ENCODE measurements around the gene CNOT1.
"Not testable (repeated sequence)": the region's sequence is repeated elsewhere in the genome, so short reads cannot be mapped to it uniquely, and the experiment has no call there.

CNOT1 gene

DNA sequence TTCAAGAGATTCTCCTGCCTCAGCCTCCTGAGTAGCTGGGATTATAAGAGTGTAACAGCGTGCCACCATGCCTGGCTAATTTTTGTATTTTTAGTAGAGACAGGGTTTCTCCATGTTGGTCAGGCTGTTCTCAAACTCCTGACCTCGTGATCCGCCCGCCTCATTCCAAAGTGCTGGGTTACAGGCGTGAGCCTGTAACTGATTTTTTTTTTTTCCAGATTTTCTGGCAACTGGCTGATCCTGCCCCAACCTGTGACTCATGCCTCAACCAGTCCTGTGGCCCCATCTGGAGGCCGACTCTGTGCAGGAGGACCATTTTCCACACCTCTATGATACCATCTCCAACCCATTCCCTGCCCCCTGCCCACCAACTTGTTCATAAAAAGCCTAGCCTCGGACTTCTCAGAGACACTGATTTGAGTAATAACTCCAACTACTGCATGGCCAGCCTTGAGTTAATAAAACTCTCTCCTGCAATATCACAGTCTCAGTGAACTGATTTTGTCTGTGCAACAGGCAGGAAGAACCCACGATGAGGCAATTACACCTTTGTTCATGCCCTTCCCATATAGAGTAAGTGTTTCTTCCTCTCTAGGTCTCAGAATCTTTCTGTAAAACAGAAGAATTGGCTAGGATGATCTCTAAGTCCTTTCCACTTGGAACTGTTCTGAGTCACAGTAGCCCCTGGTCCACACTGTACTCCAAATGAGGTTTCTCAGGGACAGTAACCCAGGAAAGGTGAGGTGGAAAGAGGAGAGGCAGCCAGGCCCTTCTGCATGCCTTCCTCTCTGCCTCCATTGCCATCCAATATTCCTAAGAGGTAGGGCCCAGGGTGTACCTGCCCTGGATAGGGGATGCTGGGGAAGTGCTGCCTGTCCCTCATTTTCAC, 8.8 kb upstream of the CNOT1 start:
- peak; percentile 91 for DNase-seq (ENCODE audit: low spot score)

DNA sequence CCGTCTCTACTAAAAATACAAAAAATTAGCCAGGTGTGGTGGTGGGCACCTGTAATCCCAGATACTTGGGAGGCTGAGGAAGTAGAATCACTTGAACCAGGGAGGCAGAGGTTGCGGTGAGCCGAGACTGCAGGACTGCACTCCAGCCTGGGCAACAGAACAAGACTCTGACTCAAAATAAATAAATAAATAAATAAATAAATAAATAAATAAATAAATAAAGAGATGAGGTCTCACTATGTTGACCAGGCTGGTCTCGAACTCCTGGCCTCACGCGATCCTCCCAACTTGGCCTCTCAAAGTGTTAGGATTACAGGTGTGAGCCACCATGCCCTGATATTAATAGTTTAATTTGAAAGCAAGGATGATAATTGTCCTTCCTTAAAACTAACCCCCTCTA, 7.4 kb upstream of the CNOT1 start:
- DNase-seq (ENCODE audit: low spot score): not testable (repeated sequence)

DNA sequence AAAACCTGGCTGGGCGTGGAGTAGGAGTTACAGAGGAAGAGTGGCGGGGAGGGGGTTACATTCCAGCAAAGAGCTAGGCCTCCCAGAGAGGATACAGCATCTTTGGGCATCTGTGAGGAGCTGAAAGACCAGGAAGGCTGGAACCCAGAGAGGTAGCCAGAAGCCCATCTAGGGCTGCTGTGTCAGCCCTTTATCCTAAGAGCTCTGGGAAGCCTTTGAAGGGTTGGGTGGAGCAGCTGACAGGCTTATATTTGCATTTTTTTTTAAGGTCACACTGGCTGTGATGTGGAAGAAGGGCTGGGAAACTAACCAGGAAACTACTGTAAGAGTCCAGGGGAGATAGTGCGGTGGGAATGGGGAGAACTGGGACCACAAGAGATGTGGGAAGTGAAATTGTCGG, 6.8 kb upstream of the CNOT1 start:
- DNase-seq (ENCODE audit: low spot score): no peak

DNA sequence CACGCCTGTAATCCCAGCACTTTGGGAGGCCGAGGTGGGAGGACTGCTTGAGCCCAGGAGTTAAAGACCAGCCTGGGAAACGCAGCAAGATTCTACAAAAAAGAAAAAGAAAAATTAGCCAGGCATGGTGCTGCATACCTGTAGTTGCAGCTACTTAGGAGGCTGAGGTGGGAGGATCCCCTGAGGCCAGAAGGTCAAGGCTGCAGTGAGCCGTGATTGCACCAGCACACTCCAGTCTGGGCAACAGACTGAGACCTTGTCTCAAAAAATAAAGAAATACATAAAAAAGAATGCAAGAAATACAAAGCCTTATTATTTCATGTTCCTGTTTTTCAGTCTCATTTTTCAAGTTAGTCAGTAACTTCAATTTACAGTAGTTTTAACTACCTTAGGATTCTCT, 5.9 kb upstream of the CNOT1 start:
- no peak for DNase-seq (ENCODE audit: low spot score)

DNA sequence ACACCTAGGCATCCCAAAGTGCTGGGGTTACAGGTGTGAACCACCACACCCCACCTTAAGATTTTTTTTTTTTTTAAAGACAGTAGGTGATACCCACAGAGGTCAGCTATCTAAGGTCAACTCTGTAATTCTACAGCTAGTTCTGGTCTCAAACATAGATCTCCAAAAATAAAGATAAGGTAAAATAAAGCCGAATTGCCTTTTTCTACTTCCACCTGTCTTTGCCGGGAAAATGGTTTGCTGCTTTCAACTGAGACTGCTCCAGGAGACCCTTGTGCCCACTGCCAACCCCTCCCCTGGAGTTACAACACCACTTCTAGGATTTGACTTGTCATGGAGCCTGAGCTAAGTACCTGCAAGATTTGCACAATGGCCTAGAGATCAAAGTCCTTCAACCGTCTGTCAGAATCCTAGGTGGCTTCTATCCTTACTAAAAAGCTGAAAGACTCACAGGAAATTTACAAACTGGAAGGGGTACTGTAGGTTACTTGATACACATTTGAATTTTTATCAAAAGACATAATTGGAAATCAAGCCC, 4.7 kb upstream of the CNOT1 start:
- DNase-seq (ENCODE audit: low spot score): no peak

DNA sequence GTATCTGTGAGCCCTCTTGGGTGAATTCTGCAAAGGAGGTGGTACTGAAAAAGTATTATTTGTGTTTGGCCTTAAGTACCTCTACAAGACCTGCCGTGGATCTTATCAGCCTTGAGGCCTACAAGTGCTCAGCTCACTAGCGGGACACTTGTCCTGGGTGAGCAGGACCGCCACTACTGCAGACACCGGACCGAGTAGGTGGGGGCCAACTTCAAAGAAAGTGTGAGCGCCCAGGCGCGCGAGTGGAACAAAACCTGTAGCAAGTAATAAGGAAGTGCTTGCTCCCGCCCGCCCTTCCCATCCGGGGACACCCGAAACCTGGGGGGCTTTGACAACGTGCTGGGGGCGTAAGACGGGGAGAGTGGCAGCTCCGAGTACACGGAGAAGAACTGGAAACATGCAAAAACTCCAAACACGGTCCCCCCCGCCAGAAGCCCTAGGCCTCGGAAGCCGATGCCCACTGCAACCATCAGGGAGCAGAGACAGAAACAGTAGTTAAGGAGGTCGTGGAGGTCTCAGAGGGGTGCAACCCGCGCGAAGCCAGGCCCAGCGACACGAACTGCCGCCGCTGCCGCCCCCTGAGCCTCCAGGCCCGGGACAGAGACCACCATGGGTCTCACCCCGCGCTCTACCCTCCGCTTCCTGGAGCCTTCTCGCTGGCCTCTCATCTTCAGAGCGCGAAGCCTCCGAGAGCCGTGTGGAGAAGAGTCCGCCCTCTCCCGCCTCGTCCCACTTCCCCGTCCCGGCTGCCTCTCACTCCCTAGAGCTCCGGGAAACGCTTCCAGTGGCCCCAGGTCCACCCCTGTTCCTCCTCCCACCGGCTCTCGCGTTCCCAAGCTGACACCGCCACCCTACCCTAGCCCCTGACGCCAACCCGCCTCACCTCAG, 537 bp downstream of the CNOT1 start:
- peak; percentile 44 for DNase-seq (ENCODE audit: low spot score)

DNA sequence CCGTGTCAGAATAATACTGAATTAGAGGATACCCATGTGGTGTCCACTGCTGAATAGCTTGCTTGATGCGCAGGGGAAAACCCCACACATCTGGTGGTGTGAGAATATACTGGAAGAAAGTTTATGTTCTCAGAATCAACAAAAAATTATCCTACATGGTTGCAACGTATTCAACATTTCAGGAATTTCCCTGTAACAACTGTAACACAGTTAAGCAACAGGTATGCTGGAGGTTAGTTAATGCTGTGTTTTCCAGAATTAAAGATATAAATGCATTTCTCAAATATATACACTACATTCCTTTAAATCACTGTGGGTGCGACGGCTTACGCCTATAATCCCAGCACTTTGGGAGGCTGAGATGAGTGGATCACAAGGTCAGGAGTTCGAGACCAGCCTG, 5.4 kb downstream of the CNOT1 start:
- DNase-seq (ENCODE audit: low spot score): no peak

DNA sequence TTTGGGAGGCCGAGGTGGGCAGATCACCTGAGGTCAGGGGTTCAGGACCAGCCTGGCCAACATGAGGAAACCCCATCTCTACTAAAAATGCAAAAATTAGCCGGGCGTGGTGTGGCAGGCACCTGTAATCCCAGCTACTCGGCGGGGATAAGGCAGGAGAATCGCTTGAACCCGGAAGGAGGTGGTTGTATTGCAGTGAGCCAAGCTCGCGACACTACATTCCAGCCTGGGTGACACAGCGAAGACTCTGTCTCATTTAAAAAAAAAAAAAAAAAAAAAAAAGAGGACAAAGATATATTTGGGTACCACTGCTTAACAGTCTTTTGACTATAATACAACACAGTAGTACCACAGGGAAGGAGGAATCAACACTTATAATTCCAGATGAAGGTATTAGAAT, 9.2 kb downstream of the CNOT1 start:
- no peak for DNase-seq (ENCODE audit: low spot score)

DNA sequence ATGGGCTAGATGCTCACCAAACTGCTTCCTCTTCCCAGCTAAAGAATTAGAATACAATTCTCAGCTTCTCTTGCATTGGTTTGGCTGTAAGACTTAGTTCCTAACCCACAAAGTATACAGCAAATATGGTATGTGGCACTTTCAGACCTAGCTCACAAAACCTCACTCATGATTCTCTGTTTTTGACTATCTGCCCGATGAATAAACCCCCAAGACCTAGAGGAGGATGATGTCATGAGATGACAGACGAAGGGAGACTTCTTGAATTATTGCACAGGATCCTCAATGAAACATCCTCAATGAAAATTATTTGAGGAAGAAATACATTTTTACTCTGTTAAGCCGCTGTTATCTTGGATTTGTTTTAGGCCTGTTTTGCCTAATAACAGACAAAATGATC, 14.3 kb downstream of the CNOT1 start:
- no peak for DNase-seq (ENCODE audit: low spot score)

DNA sequence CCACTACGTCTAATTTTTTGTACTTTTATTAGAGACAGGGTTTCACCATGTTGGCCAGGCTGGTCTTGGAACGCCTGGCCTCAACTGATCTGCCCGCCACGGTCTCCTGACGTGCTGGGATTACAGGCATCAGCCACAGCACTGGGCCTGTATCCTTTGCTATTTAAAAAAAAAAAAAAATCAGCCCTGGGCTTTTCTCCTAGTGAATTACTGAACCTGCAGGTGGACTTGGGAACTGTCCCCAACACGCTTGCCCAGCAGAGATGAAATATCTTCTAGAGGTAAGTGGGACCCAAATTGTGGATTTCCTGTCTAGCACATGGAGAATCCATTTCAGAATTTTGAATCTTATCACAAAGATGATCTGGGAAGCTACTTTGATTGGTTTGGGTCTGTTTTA, 14.8 kb downstream of the CNOT1 start:
- no peak for DNase-seq (ENCODE audit: low spot score)

DNA sequence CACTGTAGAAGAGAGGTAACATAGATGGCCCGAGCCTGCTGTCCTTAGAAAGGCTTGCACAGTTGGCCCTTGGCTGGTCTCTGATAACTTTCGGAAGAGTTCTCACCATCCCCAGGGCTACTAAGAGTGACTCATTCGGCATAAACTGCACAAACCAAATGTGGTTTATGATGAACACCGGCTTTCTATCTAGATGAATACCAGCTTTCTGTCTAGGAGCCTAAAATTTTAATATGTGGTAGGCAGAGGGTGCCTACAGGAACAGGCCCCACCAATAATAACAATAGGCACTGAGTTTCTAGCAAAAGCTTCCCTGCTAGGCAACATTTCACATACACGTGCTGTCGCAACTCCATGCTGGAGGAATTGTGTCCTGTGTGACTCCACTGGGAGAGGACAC, 15.4 kb downstream of the CNOT1 start:
- no peak for DNase-seq (ENCODE audit: low spot score)

DNA sequence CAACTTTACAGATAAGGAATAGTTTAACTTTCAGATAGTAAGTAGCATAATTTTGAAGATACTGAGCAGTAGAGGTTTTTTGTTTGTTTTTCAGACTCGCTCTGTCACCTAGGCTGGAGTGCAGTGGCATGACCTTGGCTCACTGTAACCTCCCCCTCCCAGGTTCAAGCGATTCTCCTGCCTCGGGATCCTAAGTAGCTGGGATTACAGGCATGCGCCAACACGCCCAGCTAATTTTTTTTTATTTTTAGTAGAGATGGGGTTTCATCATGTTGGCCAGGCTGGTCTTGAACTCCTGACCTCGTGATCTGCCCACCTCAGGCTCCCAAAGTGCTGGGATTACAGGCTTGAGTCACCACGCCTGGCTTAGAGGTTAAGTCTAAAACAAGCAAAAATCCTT, 16.7 kb downstream of the CNOT1 start:
- not testable (repeated sequence) for DNase-seq (ENCODE audit: low spot score)

DNA sequence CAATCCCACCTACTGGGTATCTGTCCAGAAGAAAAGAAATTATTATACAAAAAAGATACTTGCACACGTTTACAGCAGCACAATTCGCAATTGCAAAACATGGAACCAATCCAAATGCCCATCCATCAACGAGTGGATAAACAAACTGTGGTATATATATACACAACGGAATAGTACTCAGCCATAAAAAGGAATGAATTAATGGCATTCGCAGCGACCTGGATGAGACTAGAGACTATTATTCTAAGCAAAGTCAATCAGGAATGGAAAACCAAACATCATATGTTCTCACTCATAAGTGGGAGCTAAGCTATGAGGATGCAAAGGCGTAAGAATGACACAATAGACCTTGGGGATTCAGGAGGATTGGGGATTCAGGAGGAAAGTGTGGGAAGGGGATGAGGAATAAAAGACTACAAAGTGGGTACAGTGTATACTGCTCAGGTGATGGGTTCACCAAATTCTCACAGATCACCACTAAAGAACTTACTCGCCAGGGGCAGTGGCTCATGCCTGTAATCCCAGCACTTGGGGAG, 21.0 kb downstream of the CNOT1 start:
- DNase-seq (ENCODE audit: low spot score): no peak

DNA sequence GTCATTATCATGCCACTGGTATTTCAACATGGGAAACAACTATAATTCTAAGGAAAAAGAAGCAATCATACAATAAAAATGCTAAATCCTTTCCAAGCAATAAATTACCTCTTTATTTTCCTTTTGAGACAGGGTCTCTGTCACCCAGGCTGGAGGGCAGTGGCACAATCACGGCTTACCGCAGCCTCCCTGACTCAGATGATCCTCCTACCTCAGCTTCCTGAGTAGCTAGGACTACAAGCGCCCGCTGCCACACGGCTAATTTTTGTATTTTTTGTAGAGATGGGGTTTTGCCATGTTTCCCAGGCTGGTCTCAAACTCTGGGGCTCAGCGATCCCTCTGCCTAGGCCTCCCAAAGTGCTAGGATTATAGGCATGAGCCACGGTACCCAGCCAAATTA, 24.1 kb downstream of the CNOT1 start:
- no peak for DNase-seq (ENCODE audit: low spot score)

DNA sequence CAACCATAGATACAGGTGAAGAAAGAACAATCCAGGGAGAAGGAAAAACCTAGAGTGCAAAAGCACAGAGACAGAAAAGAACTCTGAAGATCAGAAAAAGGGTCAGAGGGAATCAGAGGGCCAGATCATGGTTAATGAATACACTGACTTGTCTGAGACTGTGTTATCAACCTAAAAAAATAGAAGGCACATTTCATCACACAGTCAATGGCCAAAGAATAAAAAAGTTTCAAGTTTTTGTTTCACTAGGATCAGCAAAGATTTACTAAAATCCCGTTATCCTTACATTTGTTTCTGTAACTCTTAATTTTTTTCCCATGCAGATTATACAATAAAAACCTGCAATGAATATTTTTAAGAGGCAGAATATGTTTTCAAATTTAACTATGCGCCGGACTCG, 38.5 kb downstream of the CNOT1 start:
- DNase-seq (ENCODE audit: low spot score): no peak

DNA sequence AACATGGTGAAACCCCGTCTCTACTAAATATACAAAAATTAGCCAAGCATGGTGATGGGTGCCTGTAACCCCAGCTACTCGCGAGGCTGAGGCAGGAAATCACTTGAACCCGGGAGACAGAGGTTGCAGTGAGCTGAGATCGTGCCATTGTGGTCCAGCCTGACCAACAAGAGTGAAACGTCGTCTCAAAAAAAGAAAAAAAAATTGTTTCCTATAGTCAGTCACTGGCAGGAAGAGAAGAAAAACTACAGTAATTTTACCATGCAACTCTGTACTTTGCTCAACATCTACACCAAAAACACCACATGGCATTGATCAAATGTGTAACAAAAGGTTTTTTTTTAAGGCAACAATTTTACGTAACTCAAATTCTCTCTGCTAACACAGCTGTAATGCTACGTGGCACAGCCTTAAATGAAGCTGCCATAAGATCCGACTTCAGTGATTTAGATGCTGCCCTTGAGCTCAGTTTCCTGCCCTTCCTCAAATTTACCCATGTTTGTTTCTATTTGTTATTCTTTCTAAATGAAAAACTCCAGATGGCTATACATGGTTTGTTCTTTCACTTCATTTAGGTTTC, 40.2 kb downstream of the CNOT1 start:
- DNase-seq (ENCODE audit: low spot score): no peak

DNA sequence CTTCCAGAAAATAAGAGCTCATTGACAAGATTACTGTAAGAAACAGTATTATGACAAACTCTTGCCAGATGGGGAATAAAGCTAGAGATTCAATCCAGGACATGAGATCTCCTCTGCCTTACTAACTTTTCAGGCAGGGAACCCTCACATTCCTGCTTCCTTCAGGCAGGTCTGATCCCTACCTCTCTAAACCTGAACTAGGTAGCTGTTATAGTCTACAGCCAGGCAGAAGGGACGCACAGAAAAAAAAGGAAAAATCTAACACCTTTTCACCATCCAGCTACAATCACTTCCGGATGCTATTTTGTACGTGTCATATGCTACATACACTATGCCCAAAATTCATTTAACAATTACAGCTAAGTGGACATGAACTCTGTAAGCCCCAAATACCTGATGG, 41.2 kb downstream of the CNOT1 start:
- DNase-seq (ENCODE audit: low spot score): no peak

DNA sequence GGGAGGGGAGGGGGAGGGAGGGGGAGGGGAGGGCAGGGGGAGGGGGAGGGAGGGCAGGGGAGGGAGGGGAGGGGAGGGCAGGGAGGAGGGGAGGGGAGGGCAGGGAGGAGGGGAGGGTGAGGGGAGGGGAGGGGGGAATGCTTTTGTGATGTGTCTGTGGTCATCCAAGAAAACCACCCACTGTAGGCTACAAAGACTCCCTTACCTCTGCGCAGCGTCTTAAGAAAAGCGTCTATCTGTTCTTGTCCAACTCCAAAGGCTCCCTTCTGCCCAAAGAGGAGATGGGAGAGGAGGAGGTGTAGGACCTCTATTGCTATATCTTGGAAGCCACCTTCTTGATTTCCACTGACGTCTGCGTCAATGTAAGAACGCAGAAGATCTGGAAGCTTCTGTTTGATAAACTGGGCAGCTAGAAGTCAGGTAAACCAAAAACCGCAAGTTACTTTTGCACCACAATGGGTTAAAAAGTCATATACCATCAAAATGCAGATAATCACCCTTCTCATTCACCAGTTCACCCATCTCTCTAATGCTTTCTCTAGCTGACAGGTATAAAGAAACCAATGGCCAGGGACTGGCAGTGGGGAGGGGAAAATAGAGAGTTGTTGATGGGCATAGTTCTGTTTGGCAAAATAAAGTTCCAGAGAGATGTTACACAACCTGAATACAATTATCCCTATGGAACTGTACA, 43.1 kb downstream of the CNOT1 start:
- no peak for DNase-seq (ENCODE audit: low spot score)

DNA sequence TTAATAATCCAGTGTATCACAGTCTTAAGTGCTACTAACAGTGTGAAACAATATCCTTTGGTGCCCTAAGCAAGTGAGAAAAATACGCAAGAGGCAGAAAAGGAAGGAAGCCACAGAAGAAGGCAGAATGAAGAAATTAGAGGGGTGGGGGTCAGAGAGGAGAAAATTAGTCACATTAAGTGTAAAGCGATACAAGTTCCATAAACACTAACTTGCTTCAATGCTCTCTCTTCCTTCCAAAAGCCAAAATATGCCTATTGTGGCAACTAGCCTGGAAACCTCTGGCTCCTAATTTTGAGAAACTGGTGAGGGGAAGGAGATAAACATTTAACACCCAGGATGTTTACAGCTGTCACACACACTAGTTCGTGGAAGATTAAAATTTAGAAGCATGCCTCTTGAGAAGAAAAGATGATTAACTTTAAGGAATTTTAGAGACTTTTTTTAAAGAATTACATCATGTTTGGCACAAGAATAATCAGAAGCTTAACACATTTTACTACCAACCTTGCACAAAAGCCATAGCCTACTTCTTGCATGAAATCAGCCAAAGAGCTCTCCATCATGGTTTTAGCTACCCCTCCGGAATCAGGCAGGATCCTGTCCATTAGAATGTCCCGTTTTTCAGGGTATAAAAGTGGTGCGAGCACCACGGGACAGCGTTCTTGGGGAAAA, 44.7 kb downstream of the CNOT1 start:
- DNase-seq (ENCODE audit: low spot score): peak; percentile 47

DNA sequence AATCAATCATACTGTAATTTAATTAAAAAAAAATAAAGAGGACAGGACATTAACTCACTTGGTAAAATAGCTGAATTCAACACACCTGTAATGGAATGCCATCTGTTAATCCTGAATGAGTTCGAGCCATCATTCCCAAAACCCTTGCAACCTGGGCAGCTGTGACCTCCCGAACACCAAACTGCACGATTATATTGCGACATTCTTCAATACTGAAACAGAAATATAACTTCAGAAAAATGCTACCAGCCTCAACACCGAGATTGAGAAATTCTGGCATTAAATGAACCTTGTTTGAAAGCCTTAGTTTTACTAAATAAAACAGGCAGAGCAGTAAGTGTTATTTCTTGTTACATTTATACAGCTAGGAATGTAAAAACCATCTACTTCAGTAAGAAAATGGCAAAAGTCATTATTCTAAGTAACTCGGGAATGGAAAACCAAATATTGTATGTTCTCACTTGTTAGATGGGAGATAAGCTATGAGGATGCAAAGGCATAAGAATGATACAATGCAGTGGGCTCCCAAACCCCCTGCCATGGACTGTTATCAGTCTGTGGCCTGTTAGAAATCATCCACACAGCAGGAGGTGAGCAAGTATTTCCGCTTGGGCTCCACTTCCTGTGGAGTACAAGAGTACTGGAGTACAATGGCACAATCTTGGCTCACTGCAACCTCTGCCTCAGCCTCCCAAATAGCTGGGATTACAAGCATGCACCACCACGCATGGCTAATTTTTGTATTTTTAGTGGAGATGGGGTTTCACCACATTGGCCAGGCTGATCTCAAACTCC, 46.5 kb downstream of the CNOT1 start:
- no peak for DNase-seq (ENCODE audit: low spot score)

All from AG20443 (cell line).